ENCODE measurements around the gene CDK19.
"Not testable (repeated sequence)": the region's sequence is repeated elsewhere in the genome, so short reads cannot be mapped to it uniquely, and the experiment has no call there.

CDK19 gene

GRCh38 chr6:110815411-110816409 lies at the start of gene CDK19:
TSS of gene CDK19 (minus strand) at chr6:110815469. CDS start at chr6:110815136, 333 bp downstream.
- peak; percentile 98 for DNase-seq (ENCODE audit: low spot score)

GRCh38 chr6:110864824-110865223 lies 49.6 kb upstream of the CDK19 start:
- no peak for DNase-seq (ENCODE audit: low spot score)

GRCh38 chr6:110859335-110859792 lies 44.1 kb upstream of the CDK19 start:
- DNase-seq (ENCODE audit: low spot score) = no peak

- no peak for DNase-seq (ENCODE audit: low spot score)
Measured at GRCh38 chr6:110858562-110859214, 43.4 kb upstream of the CDK19 start.

GRCh38 chr6:110858016-110858415 lies 42.7 kb upstream of the CDK19 start:
- DNase-seq (ENCODE audit: low spot score) = no peak

GRCh38 chr6:110856296-110856695 lies 41.0 kb upstream of the CDK19 start:
- DNase-seq (ENCODE audit: low spot score) = no peak

GRCh38 chr6:110853754-110854477 lies 38.6 kb upstream of the CDK19 start:
- no peak for DNase-seq (ENCODE audit: low spot score)

GRCh38 chr6:110852773-110853172 lies 37.5 kb upstream of the CDK19 start:
- no peak for DNase-seq (ENCODE audit: low spot score)

GRCh38 chr6:110849781-110850180 lies 34.5 kb upstream of the CDK19 start:
- no peak for DNase-seq (ENCODE audit: low spot score)

- DNase-seq (ENCODE audit: low spot score) = no peak
Measured at GRCh38 chr6:110841266-110841665, 26.0 kb upstream of the CDK19 start.

GRCh38 chr6:110835751-110836150 lies 20.5 kb upstream of the CDK19 start:
- not testable (repeated sequence) for DNase-seq (ENCODE audit: low spot score)

GRCh38 chr6:110833831-110834230 lies 18.6 kb upstream of the CDK19 start:
- DNase-seq (ENCODE audit: low spot score) = no peak

GRCh38 chr6:110831405-110831804 lies 16.1 kb upstream of the CDK19 start:
- no peak for DNase-seq (ENCODE audit: low spot score)

- DNase-seq (ENCODE audit: low spot score) = no peak
Measured at GRCh38 chr6:110828396-110828795, 13.1 kb upstream of the CDK19 start.

GRCh38 chr6:110826236-110827129 lies 11.2 kb upstream of the CDK19 start:
- no peak for DNase-seq (ENCODE audit: low spot score)

GRCh38 chr6:110823146-110823545 lies 7.9 kb upstream of the CDK19 start:
- no peak for DNase-seq (ENCODE audit: low spot score)

- no peak for DNase-seq (ENCODE audit: low spot score)
Measured at GRCh38 chr6:110822249-110822648, 7.0 kb upstream of the CDK19 start.

GRCh38 chr6:110816677-110817076 lies 1.4 kb upstream of the CDK19 start:
- DNase-seq (ENCODE audit: low spot score) = no peak

GRCh38 chr6:110815015-110815410 lies 256 bp downstream of the CDK19 start:
- DNase-seq (ENCODE audit: low spot score) = no peak

- DNase-seq (ENCODE audit: low spot score) = peak; percentile 77
Measured at GRCh38 chr6:110814102-110815014, 911 bp downstream of the CDK19 start.
